ENCODE results near the gene C12orf75.
A peak's percentile ranks its signal among the peaks of the same experiment; 100 is the strongest.
"Not testable (repeated sequence)": the region's sequence is repeated elsewhere in the genome, so short reads cannot be mapped to it uniquely, and the experiment has no call there.

Gene C12orf75

GRCh38 chr12:105338966-105339365 is 8.5 kb downstream of the C12orf75 start:
- DNase-seq: no peak

- no peak for DNase-seq
These were observed 10.5 kb downstream of the C12orf75 start for GRCh38 chr12:105341010-105341409.

DNA sequence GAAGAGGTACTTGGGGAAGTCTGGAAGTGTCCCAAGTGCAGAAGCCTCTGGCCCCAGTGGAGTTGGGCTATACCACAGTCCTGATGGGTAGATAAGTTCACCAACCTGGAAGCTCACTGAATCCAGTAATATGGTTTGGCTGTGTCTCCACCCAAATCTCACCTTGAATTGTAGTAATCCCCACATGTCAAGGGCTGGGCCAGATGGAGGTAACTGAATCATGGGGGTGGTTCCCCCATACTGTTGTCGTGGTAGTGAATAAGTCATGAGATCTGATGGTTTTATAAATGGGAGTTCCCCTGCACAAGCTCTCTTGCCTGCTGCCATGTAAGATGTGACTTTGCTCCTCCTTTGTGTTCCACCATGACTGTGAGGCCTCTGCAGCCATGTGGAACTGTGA is 11.1 kb downstream of the C12orf75 start:
- DNase-seq: not testable (repeated sequence)

DNA sequence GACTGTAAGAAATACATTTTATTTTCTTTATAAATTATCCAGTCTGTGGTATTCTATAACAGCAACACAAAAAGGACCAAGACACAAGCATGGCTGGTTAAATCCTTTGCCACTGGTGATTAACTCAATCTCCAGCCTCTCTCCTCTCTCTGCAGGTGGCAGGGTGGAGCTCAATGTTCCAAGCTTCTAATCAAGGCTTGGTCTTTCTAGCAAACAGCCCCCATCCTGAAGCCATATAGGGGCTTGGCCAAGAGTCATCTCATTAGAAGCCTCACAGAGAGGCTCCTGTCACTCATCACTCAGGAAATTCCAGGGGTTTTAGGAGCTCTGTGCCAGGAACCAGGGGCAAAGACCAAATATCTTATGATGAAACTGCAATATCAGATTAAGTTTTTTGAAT is 12.0 kb downstream of the C12orf75 start:
- DNase-seq: no peak

- DNase-seq: no peak
These were observed 13.3 kb downstream of the C12orf75 start for GRCh38 chr12:105343836-105344235.

DNA sequence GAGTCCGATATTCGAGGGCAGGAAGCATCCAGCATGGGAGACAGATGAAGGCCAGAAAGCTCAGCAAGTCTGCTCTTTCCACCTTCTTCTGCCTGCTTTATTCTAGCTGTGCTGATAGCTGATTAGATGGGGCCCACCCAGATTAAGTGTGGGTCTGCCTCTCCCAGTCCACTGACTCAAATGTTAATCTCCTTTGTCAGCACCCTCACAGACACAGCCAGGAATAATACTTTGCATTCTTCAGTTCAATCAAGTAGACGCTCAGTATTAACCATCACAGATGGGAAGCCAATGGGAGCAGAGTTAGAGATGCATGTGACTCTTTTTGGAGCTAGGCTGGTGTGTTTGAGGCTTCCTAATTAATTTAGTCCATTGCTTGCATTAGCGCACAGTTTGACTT is 17.0 kb downstream of the C12orf75 start:
- DNase-seq: no peak

DNA sequence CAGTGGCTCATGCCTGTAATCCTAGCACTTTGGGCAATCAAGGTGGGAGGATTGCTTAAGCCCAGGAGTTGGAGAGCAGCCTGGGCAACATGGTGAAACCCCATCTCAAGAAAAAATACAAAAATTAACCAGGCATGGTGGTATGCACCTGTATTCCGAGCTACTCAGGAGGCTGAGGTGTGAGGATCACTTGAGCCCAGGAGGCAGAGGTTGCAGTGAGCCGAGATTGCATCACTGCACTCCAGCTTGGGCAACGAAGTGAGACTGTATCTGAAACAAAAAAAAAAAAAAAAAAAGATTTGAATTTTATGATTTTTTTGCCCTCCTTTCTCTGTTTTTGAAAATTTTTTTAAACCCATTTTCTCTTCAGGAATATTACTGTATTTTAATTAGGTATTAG is 17.7 kb downstream of the C12orf75 start:
- DNase-seq: no peak

GRCh38 chr12:105348561-105348960 is 18.1 kb downstream of the C12orf75 start:
- DNase-seq: no peak

DNA sequence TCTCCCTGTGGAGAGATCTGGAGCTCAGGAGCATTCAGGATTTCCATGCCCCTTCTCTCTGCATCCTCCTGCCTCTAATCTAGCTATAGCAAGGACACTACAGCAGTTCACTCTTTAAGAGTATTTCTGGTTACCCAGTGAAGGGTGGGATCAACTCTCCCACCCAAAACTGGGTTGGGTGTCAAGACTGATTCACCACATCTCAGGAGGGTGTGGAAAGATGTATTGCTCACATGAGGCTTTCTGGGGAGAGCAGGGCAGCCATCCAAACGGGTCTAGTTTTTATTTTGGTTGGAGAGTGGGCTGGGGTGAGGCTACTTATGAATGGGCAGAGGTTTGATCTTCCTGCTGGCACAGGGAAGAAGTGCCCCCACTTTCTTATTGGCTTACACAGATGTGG is 18.6 kb downstream of the C12orf75 start:
- DNase-seq: no peak

DNA sequence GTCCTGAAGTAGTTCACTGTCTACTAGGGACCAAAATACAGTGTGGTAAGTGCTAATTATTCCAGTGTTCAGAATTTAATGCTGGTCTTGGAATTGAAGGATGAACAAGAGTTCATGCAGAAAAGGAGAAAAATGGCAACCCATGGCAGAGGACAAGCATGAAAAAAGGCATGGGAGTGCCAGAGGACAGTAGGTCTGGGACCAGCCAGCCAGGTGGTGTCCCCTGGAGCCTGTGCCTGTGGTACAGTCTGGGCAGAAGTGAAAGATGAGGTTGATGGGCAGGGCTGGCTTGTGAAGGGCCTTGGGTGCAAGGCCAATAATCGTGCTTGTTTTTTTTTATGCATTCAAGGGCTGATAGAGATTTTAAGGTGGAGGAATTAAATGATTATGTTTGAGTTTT is 21.0 kb downstream of the C12orf75 start:
- DNase-seq: no peak

- no peak for DNase-seq
These were observed 21.6 kb downstream of the C12orf75 start for GRCh38 chr12:105352052-105352451.

DNA sequence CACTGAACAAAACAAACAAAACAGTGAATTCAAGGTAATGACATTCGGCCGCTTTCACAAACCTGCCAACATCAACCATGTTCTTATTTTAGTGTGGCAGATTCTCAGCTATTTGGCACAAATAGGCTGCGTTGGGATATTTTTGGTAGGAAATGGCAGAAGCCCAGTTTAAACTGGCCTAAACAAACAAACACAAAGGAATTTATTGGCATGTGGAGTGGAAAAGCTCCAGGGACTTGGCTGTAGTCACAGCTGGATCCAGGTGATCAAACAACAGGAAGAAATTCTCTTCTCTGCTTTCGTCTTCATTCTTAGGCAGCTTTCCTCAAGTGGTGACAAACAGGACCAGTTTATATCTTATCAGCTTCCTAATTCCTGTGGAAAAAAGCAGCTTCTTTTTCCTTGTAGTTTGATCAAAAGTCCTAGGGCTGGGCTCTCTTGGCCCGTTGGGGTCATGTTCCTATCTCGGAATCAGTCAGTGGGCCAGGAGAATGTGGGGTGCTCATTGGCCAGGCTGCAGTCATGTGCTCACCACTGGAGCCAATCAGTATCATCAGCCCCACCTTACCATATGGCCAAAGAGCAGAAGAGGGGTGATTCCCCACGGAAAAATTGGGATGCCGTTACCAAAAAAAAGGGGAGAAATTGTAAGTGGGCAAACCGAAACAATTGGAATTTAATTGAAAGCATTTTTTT is 22.6 kb downstream of the C12orf75 start:
- no peak for DNase-seq

DNA sequence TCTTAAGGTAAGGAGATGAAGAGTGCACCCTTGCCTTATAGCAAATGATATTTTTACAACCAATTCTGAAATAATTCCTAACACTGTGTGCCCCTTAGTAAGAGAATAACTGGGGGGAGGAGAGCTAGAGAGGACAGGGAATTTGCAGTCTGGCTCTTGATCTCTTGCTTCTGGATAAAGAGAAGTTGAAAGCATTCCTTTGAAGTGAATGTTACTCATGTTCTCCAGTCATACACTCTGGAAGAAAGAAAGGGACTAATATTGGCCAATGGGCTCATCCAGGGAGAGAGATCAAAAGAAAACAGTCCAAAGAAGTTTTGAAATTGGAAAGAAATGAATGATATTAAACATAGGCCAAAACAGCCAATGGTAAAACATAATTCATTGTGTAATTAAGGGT is 25.3 kb downstream of the C12orf75 start:
- no peak for DNase-seq

- no peak for DNase-seq
These were observed 26.7 kb downstream of the C12orf75 start for GRCh38 chr12:105357162-105357691.

GRCh38 chr12:105358789-105359188 is 28.3 kb downstream of the C12orf75 start:
- DNase-seq: no peak

- no peak for DNase-seq
These were observed 29.4 kb downstream of the C12orf75 start for GRCh38 chr12:105359856-105360255.

GRCh38 chr12:105363890-105364289 is 33.4 kb downstream of the C12orf75 start:
- no peak for DNase-seq

DNA sequence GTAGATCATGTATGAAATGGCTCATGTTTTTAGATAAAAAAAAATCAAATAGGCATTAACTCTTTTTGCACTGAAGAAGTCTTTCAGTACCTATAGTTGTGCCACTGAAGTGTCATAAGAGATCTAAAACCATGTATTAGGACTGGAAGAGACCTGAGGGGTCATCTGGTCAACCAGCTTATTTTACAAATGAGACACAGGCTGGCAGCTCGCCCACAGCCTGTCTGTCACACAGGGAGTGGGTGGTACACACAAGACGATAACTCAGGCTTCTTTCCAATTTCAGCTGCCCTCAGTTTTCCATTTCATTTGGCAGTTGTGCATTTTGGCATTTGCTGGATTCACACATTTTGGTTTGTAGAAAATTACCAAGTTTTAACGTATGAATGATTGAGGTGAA is 34.7 kb downstream of the C12orf75 start:
- DNase-seq: no peak

DNA sequence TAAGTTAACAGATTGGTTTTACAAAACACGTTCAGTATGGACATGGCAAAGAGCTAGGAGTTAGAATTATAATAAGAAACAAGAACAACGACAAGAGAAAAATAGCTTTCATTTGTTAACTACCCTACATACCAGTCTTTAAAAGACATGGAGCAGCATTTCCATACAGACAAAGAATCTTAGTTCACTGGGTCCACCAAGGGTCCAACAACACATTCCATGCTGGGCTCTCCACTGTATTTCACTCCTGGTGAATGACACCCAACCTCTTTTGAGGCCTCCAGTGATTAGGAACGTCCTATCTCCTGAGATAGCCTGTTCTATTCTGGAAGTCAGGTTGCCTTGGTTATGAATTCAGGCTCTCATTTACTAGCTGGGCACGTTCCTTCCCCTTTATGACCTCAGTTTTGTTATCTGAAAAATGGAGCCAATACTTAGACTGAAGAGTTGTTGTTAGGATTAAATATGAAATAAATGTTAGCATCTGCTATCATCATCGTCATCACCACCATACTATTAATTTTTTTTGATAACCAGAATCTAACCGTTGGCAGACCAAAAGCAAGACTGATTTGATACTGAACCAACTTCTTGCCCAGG is 37.7 kb downstream of the C12orf75 start:
- DNase-seq: no peak

GRCh38 chr12:105369014-105369413 is 38.5 kb downstream of the C12orf75 start:
- no peak for DNase-seq

DNA sequence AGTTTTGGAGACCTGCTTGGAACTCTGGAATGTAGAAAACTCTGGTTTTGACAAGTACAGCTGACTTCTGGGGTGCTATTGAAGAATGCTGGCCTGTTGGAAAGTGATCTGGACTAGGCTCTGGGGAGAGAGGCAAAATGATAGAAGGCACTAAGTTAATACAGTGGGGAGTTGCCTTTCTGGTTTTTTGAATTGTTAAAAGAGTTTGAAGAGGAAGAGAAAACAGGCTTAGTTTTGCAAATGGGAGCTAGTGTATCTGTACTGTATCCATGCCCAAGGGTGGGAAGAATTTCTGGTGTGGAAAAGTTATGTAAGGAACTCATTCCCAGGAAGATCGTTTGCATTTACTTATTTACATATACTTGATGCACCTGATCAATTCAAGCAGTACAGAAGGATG is 43.8 kb downstream of the C12orf75 start:
- no peak for DNase-seq

DNA sequence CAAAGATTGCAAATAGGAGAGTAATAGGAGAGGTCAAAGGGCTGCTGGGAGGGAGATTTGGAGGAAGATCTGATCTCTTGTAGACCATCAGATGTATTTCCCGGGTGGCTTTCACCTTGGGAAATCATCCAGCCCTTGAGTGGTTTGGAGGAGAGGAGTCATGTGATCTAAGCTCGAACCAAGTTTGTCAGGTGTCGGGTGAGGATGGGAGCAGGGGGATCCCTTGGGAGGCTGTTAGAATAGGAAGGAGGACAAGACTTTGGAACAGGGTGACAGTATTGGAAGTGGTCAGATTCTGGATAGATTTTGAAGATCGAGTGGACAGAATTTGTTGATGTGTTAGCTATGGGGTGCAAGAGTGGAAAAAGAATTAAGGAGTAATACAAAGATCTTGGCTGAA is 46.6 kb downstream of the C12orf75 start:
- no peak for DNase-seq

- DNase-seq: no peak
These were observed 48.4 kb downstream of the C12orf75 start for GRCh38 chr12:105378911-105379310.

- peak; percentile 78 to 83 for DNase-seq
These were observed 52.5 kb downstream of the C12orf75 start for GRCh38 chr12:105382771-105383622.

Measured in Kasumi-1 (cell line).